HPDE6-E6E7 (cell line): ENCODE data around the gene TANGO6.

ENCODE experiments used
- DNase-seq: peaks from one replicate; pipeline ENCODE4 v3.0.0; 2011; ENCODE audit warnings: missing footprints; ENCODE audit errors: extremely low spot score

Gene TANGO6

GRCh38 chr16:68860978-68861892 lies 17.9 kb downstream of the TANGO6 start:
- no peak for DNase-seq

- no peak for DNase-seq
Observed at GRCh38 chr16:68866933-68867332, 23.6 kb downstream of the TANGO6 start.

GRCh38 chr16:68869492-68870088 lies 26.3 kb downstream of the TANGO6 start:
- no peak for DNase-seq

- no peak for DNase-seq
Observed at GRCh38 chr16:68873635-68874471, 30.5 kb downstream of the TANGO6 start.

DNA sequence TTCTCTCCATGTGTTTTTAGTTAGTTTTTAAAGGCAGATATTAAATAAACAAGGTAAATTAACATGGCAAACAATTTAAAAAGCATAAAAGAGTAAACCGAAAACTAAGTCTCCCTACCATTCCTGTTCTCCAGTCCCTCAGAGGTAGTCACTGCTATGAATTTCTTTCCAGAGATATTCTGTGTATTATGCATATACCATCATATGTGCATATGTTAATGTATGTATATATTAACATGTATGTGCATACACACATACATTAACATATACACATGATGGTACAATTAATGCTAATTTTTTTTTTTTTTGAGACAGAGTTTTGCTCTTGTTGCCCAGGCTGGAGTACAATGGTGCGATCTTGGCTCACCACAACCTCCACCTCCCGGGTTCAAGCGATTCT lies 32.5 kb downstream of the TANGO6 start:
- DNase-seq, result no peak

- no peak for DNase-seq
Observed at GRCh38 chr16:68883685-68884084, 40.4 kb downstream of the TANGO6 start.

GRCh38 chr16:68884401-68884800 lies 41.1 kb downstream of the TANGO6 start:
- DNase-seq, result no peak

GRCh38 chr16:68884861-68885720 lies 41.8 kb downstream of the TANGO6 start:
- no peak for DNase-seq

DNA sequence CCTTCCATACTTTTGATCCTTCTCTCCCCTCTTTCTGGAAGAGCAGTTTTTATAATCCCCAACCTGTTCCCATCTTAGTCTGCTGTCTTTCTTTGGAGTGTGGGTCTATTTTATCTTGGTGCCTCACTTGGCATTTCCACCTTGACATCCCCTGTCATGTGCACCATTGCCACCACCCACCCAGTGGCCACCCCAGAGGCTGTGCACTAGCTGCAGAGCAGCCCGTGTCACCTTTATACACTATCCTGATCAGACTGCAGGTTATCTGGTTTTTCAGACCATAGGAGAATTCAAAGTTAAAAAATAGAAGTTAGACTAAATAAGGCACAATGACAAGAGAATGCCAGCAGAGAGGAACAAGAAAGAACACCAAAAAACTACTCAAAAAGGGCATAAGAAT lies 43.8 kb downstream of the TANGO6 start:
- DNase-seq, result no peak

- DNase-seq, result no peak
Observed at GRCh38 chr16:68889508-68890150, 46.3 kb downstream of the TANGO6 start.

DNA sequence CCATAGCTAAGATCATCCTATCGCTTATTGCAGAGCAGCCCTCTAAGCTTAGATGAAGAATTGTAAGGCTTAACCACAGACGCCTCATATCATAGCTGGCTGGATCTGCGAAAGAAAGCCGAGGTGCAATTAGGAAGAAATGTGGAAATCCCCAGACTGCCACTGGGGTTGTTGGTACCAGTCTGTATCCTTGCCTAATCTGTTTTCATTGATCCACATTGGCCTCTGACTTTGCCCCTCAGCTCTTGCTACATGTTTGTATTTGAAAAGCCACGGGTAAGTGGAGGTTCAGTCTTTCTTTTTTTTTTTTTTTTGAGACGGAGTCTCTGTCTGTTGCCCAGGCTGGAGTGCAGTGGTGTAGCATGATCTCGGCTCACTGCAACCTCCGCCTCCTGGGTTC lies 48.9 kb downstream of the TANGO6 start:
- DNase-seq, result no peak

GRCh38 chr16:68892898-68893297 lies 49.6 kb downstream of the TANGO6 start:
- DNase-seq, result no peak

GRCh38 chr16:68893710-68894705 lies 50.7 kb downstream of the TANGO6 start:
- no peak for DNase-seq

DNA sequence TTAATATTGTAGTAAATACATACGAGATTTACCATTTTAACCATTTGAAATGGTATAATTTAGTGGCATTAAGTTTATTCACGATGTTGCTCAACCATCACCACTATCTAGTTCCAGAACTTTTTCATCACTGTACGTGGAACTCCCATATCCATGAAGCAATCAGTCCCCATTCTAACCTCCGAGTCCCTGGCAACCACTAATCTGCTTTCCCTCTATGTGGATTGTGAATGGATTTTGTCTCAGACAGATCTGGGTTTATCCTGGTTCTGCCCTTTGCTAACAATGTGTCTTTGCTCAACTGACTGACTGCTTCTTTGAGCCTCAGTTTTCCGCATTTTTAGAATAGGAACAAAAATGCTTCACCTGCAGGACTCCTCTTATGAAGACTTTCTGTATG lies 51.4 kb downstream of the TANGO6 start:
- DNase-seq, result no peak

DNA sequence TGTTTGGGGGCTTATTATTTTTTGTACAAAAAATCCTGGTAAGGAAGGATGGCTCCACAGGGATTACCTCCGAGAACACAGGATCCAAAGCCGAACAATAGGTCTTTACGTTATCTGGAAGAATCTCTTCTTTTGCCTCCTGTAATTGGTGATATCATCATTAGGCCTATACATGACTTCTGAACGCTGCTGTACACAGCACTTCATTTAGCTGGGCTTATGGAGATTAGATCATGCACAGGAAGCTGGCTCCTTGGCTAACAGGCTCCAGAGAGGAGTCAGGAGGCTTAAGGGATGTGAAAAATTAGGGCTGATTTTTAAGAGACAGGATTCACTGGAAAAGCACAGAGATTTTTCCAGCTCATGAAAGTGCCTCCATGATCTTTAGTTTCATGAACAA lies 54.7 kb downstream of the TANGO6 start:
- no peak for DNase-seq

DNA sequence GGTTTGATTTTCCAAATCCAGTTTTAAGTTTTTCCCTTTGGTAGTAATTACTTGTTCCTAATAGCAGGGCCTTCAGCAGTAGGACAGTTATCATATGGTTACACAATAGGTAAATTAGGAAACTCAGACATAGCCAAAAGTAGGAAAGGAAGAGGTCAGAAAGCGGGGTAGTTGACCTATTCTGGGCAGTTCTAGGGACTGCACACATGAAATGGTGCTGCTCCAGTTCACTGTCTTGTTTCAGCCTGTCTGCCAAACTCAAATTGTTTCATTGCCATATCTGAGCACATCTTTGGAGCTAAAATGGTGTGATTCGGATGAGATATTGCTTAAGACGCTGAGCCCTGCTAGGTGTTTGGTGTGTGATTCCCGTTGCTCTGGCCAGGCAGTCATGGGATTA lies 56.7 kb downstream of the TANGO6 start:
- DNase-seq, result no peak

GRCh38 chr16:68902003-68902968 lies 59.0 kb downstream of the TANGO6 start:
- DNase-seq, result peak; percentile 74

DNA sequence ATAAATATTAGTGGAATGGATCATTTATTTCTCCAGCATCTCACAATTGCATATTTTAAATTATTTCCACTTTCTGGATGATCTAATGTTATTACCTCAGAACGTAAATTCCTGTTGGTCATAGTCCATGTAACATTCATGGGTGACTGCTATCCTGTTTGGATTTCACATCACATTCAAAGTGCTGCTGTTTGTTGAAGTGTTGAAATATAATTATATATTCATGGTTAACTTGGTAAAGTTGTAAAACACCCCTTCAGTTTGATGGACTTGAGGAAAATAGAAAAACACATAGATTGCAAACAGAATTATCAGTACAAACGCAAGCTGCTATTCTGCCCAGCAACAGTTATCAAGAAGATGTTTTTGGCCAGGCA lies 59.6 kb downstream of the TANGO6 start:
- no peak for DNase-seq

DNA sequence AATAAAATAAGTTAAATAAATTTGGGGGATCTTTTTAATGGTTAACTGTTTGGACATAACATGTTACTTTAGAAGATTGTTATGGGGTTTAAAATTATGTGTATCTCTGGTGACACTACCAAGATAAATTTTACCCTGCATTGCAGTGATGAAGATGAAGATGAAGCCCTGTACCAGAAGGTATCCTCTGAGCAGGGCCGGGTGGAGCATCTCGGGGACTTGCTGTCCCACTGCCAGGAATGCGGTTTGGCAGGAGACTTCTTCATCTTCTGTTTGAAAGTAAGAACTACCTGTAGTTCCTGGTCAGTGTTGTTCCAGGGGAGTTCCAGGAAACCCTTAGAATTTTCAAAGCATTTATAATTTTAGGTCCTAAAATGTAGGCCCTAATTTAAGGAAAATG lies 64.0 kb downstream of the TANGO6 start:
- no peak for DNase-seq
